Right atrium auricular region (tissue), 2 donors: Measurements from ENCODE around the gene OR4Q3. TPM values are rescaled to one million over a fixed set of nuclear protein-coding genes. Genes with fewer than 3 reads are reported as not detected.
"Not testable (repeated sequence)": the region's sequence is repeated elsewhere in the genome, so short reads cannot be mapped to it uniquely, and the experiment has no call there.

Experiments used
- DNase-seq: peaks from one replicate; pipeline ENCODE4 v3.0.0-alpha.2; 2019; ENCODE audit warnings: low spot score
- H3K27ac ChIP-seq, 2 donors: fragments of 200-600 bp; sonication (generic); 1 replicate in 1 of 2; 2 replicates in 1 of 2; pipeline ENCODE4 v1.5.1; 2016 to 2019
- H3K27me3 ChIP-seq, 2 donors: fragments of 200-600 bp; sonication (generic); one replicate each; pipeline versions ENCODE4 v1.5.1 to v1.6.0; 2017 to 2019
- H3K36me3 ChIP-seq: fragments of 200-600 bp; sonication (generic); one replicate; pipeline ENCODE4 v1.5.1; 2016
- H3K4me1 ChIP-seq, 2 donors: fragments of 200-600 bp; sonication (generic); one replicate each; pipeline versions ENCODE4 v1.5.1 to v1.6.0; 2017 to 2019
- H3K4me3 ChIP-seq, 2 donors: fragments of 200-600 bp; sonication (generic); 1 replicate in 1 of 2; 2 replicates in 1 of 2; pipeline ENCODE4 v1.5.1; 2017 to 2019; ENCODE audit warnings: mild to moderate bottlenecking in 1 of 2, moderate library complexity in 1 of 2
- H3K9me3 ChIP-seq, 2 donors: fragments of 200-600 bp; sonication (generic); one replicate each; pipeline ENCODE4 v1.5.1; 2019
- CTCF ChIP-seq, 2 donors: fragments of 200-600 bp; sonication (generic); IDR thresholded peaks; one replicate each; pipeline ENCODE4 v1.5.1; 2019; ENCODE audit warnings: antibody characterized with exemption in 2 of 2
- total RNA-seq, 2 donors: library from RNA; depleted of rRNA; stranded (reverse); fragments of >200 nt; gene quantifications; one replicate each; pipeline ENCODE4 v1.1.0, GENCODE V29; 2016

OR4Q3 gene
- total RNA-seq, 2 donors from 2014 or later = not detected

- Histone ChIP-seq H3K4me1 (no peaks in the 10 kb centered on the region), H3K4me3 (no peak overlapping the region), H3K9me3 (no peaks in the 10 kb centered on the region), H3K27ac (no peak overlapping the region), H3K27me3 (no peaks in the 10 kb centered on the region), H3K36me3 (no peaks in the 10 kb centered on the region)
- no peak for TF ChIP-seq CTCF (IDR thresholded peaks at IDR 0.05)
- DNase-seq = no peak
These were observed 28.6 kb downstream of the OR4Q3 start for GRCh38 chr14:19771895-19772430.

DNA sequence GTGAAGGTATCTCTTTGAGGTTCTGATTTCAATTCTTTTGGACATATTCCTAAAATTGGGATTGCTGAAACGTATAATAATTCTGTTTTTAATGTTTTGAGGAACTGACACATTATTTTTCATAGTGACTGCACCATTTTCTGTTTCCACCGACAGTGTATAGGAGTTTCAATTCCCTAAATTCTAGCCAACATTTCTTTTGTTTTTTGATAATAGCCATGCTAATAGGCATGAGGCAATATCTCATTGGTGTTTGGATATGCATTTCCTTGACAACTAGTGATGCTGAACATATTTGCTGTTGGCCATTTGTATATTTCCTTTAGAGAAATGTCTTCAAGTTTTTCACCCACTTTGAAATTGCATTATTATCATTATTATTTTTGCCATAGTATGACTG, 29.1 kb downstream of the OR4Q3 start:
- not testable (repeated sequence) for H3K4me1 ChIP-seq, H3K36me3 ChIP-seq, DNase-seq, H3K27me3 ChIP-seq, H3K27ac ChIP-seq, H3K4me3 ChIP-seq, H3K9me3 ChIP-seq

DNA sequence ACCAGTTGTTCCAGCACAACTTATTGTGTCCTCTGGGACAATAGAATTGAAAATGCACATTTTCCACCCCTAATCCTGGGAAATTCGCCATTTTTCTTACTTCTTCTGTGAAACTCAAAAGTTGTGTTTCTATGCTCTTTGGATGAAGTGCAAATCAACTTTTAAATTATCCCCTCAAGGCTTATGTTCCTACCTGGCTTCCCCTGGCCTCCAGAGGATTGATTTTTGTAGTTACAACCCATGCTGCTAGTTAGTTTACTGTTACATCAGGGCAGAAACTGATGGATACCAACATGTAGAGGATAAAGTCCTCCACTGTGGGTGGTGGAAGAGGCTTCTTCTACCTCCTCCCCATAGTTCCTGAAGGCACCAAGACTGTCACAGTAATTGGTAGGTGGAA, 29.8 kb downstream of the OR4Q3 start, which contains the start of gene OR4M1:
Gene OR4M1, plus strand, starts transcription at position 301 of the 400 bp plus-strand sequence. CDS start 6,819 bp downstream, outside the sequence.
- DNase-seq, H3K9me3 ChIP-seq, H3K4me1 ChIP-seq, H3K4me3 ChIP-seq, H3K36me3 ChIP-seq, H3K27ac ChIP-seq, H3K27me3 ChIP-seq: not testable (repeated sequence)

DNA sequence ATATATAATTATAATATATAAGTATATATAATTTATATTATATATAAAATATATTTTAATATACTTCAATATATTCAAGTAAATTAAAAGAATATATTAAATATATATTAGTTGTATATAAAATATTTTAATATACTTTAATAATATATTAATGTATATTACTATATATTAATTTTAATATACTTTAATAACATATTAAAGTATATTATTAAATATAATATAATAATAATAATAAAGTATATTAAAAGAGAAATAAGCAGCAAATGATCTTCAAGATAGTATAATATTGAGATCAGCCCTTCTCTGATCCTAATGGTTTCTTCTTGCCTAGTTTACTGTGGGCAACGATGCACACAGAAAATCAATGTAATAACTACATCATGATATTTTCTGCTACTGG, 32.2 kb downstream of the OR4Q3 start:
- H3K27me3 ChIP-seq = no peaks in the 10 kb centered on the region
- no peak for DNase-seq
- no peak overlapping the region for H3K4me3 ChIP-seq
- no peaks in the 10 kb centered on the region for H3K36me3 ChIP-seq
- H3K27ac ChIP-seq = no peak overlapping the region
- H3K4me1 ChIP-seq = no peaks in the 10 kb centered on the region
- no peak for TF ChIP-seq CTCF (IDR thresholded peaks at IDR 0.05)
- no peaks in the 10 kb centered on the region for H3K9me3 ChIP-seq

GRCh38 chr14:19785848-19786247, 42.5 kb downstream of the OR4Q3 start:
- H3K9me3 ChIP-seq, DNase-seq, H3K27me3 ChIP-seq, H3K27ac ChIP-seq, H3K4me1 ChIP-seq, H3K36me3 ChIP-seq, H3K4me3 ChIP-seq: not testable (repeated sequence)

DNA sequence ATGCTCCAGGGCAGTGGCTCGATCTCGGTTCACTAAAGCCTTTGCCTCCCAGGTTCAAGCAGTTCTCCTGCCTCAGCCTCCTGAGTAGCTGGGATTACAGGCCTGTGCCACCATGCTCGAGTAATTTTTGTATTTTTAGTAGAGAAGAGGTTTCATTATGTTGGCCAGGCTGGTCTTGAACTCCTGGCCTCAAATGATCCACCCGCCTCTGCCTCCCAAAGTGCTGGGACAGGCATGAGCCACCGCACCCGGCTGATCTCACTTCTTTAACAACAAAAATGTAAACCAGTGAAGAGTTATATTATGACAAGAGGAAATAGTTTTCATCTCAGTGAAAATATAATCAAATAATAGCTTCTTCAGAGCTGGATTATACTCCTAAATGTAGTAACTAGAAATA, 43.9 kb downstream of the OR4Q3 start:
- DNase-seq, H3K4me1 ChIP-seq, H3K27me3 ChIP-seq, H3K9me3 ChIP-seq, H3K4me3 ChIP-seq, H3K27ac ChIP-seq, H3K36me3 ChIP-seq: not testable (repeated sequence)

- H3K36me3 ChIP-seq, H3K4me3 ChIP-seq, H3K9me3 ChIP-seq, H3K4me1 ChIP-seq, H3K27ac ChIP-seq, DNase-seq, H3K27me3 ChIP-seq: not testable (repeated sequence)
These were observed 44.8 kb downstream of the OR4Q3 start for GRCh38 chr14:19788150-19788549.

GRCh38 chr14:19796520-19797108, 53.2 kb downstream of the OR4Q3 start:
- not testable (repeated sequence) for H3K27me3 ChIP-seq, H3K9me3 ChIP-seq, DNase-seq, H3K36me3 ChIP-seq, H3K4me1 ChIP-seq, H3K4me3 ChIP-seq, H3K27ac ChIP-seq

Other genes with a start within 250 kb of the OR4Q3 start
- gene OR11H2, start 29.7 kb upstream of the OR4Q3 start, total RNA-seq = not detected
- gene OR4M1, start 29.9 kb downstream of the OR4Q3 start, total RNA-seq = not detected
- gene OR4N2, start 60.2 kb downstream of the OR4Q3 start, total RNA-seq = not detected
- gene OR4K2, start 131.6 kb downstream of the OR4Q3 start, total RNA-seq = not detected
- gene OR4K5, start 177.0 kb downstream of the OR4Q3 start, total RNA-seq = not detected
- not detected for gene OR4K1, start 187.3 kb downstream of the OR4Q3 start, total RNA-seq
- not detected for gene OR4K15, start 232.0 kb downstream of the OR4Q3 start, total RNA-seq